GM10266 (cell line): ENCODE measurements around the gene ZFYVE21.
A peak's percentile ranks its signal among the peaks of the same experiment; 100 is the strongest.

Experiments
- DNase-seq: peaks from one replicate; pipeline ENCODE4 v3.0.0; 2012; ENCODE audit errors: extremely low spot score
- CTCF ChIP-seq: IDR thresholded peaks from 2 replicates; pipeline ENCODE4 v1.5.1; 2012; ENCODE audit warnings: mild to moderate bottlenecking, low read depth; ENCODE audit not compliant: control insufficient read depth, insufficient read depth; ENCODE audit errors: missing control alignments

ZFYVE21 gene

GRCh38 chr14:103715052-103716000, at the start of gene ZFYVE21, which contains the start of gene XRCC3:
Gene ZFYVE21, plus strand, starts transcription at chr14:103715810. Its CDS starts 32 bp downstream, at chr14:103715842.
Gene XRCC3, minus strand, starts transcription at chr14:103715451. Its CDS starts 4,364 bp downstream, at chr14:103711087.
- DNase-seq: peak; percentile 100
- no peak for TF ChIP-seq CTCF

- DNase-seq: no peak
- no peak for TF ChIP-seq CTCF
Observed at GRCh38 chr14:103667671-103668070, 47.9 kb upstream of the ZFYVE21 start.

- no peak for DNase-seq
- TF ChIP-seq CTCF: no peak
Observed at GRCh38 chr14:103668117-103668516, 47.5 kb upstream of the ZFYVE21 start.

- no peak for DNase-seq
- TF ChIP-seq CTCF: no peak
Observed at GRCh38 chr14:103669370-103669769, 46.2 kb upstream of the ZFYVE21 start.

- no peak for TF ChIP-seq CTCF
- DNase-seq: no peak
Observed at GRCh38 chr14:103671911-103672310, 43.7 kb upstream of the ZFYVE21 start.

- no peak for TF ChIP-seq CTCF
- DNase-seq: no peak
Observed at GRCh38 chr14:103675957-103676356, 39.7 kb upstream of the ZFYVE21 start.
